ENCODE results near the gene KATNAL2.

The KATNAL2 gene

GRCh38 chr18:47109720-47110119 is 192.3 kb downstream of the KATNAL2 start:
- Histone ChIP-seq H3K27me3 (ENCODE audit: control insufficient read depth, insufficient read depth, low read length, poor library complexity, severe bottlenecking) (no peaks in the 10 kb centered on the region), H3K4me1 (ENCODE audit: control insufficient read depth, insufficient read depth, low read length) (peaks cover 17% of the 10 kb centered on the region), H3K27ac (ENCODE audit: insufficient read depth, low read depth, low read length, poor library complexity, severe bottlenecking) (no peak overlapping the region), H3K4me3 (ENCODE audit: insufficient read depth, low read depth, low read length) (no peak overlapping the region), H3K36me3 (ENCODE audit: control insufficient read depth, insufficient read depth, low read length) (peaks cover 11% of the 10 kb centered on the region), H3K9me3 (ENCODE audit: control insufficient read depth, low read length) (no peaks in the 10 kb centered on the region)
- 64 to 83% methylated on average over 1 of the region's 1 CpG for WGBS, 2 experiments

GRCh38 chr18:47110492-47111274 is 193.3 kb downstream of the KATNAL2 start:
- Histone ChIP-seq H3K27ac (ENCODE audit: insufficient read depth, low read depth, low read length, poor library complexity, severe bottlenecking) (no peak overlapping the region), H3K4me3 (ENCODE audit: insufficient read depth, low read depth, low read length) (no peak overlapping the region), H3K36me3 (ENCODE audit: control insufficient read depth, insufficient read depth, low read length) (peaks cover 11% of the 10 kb centered on the region), H3K27me3 (ENCODE audit: control insufficient read depth, insufficient read depth, low read length, poor library complexity, severe bottlenecking) (no peaks in the 10 kb centered on the region), H3K4me1 (ENCODE audit: control insufficient read depth, insufficient read depth, low read length) (peaks cover 17% of the 10 kb centered on the region), H3K9me3 (ENCODE audit: control insufficient read depth, low read length) (no peaks in the 10 kb centered on the region)
- WGBS, 2 experiments, result 78 to 87% methylated on average over 5 to 6 of the region's 6 CpGs

GRCh38 chr18:47113796-47114540 is 196.6 kb downstream of the KATNAL2 start:
- Histone ChIP-seq H3K27ac (ENCODE audit: insufficient read depth, low read depth, low read length, poor library complexity, severe bottlenecking) (no peak overlapping the region), H3K36me3 (ENCODE audit: control insufficient read depth, insufficient read depth, low read length) (peaks cover 6% of the 10 kb centered on the region)

GRCh38 chr18:47115205-47115604 is 197.8 kb downstream of the KATNAL2 start:
- Histone ChIP-seq H3K4me3 (ENCODE audit: insufficient read depth, low read depth, low read length) (no peak overlapping the region), H3K9me3 (ENCODE audit: control insufficient read depth, low read length) (no peaks in the 10 kb centered on the region), H3K4me1 (ENCODE audit: control insufficient read depth, insufficient read depth, low read length) (peaks cover 11% of the 10 kb centered on the region), H3K36me3 (ENCODE audit: control insufficient read depth, insufficient read depth, low read length) (peaks cover 11% of the 10 kb centered on the region), H3K27me3 (ENCODE audit: control insufficient read depth, insufficient read depth, low read length, poor library complexity, severe bottlenecking) (no peaks in the 10 kb centered on the region), H3K27ac (ENCODE audit: insufficient read depth, low read depth, low read length, poor library complexity, severe bottlenecking) (no peak overlapping the region)
- WGBS, 2 experiments, result 84 to 88% methylated on average over 2 of the region's 2 CpGs

More at GRCh38 chr18:47113796-47114540, 196.6 kb downstream of the KATNAL2 start:
- Histone ChIP-seq H3K9me3 (ENCODE audit: control insufficient read depth, low read length) (no peaks in the 10 kb centered on the region), H3K4me3 (ENCODE audit: insufficient read depth, low read depth, low read length) (no peak overlapping the region), H3K4me1 (ENCODE audit: control insufficient read depth, insufficient read depth, low read length) (peaks cover 11% of the 10 kb centered on the region), H3K27me3 (ENCODE audit: control insufficient read depth, insufficient read depth, low read length, poor library complexity, severe bottlenecking) (no peaks in the 10 kb centered on the region)
- 64 to 86% methylated on average over 2 of the region's 2 CpGs for WGBS, 2 experiments

- no peak overlapping the region for H3K27ac ChIP-seq (ENCODE audit: insufficient read depth, low read depth, low read length, poor library complexity, severe bottlenecking)
- peaks cover 6% of the 10 kb centered on the region for H3K4me1 ChIP-seq (ENCODE audit: control insufficient read depth, insufficient read depth, low read length)
- 98 to 100% methylated on average over 2 of the region's 2 CpGs for WGBS, 2 experiments
- no peak overlapping the region for H3K4me3 ChIP-seq (ENCODE audit: insufficient read depth, low read depth, low read length)
- no peaks in the 10 kb centered on the region for H3K9me3 ChIP-seq (ENCODE audit: control insufficient read depth, low read length)
- peaks cover 5% of the 10 kb centered on the region for H3K36me3 ChIP-seq (ENCODE audit: control insufficient read depth, insufficient read depth, low read length)
- no peaks in the 10 kb centered on the region for H3K27me3 ChIP-seq (ENCODE audit: control insufficient read depth, insufficient read depth, low read length, poor library complexity, severe bottlenecking)
These were observed 201.6 kb downstream of the KATNAL2 start for GRCh38 chr18:47118981-47119380.

GRCh38 chr18:47120428-47120827 is 203.0 kb downstream of the KATNAL2 start:
- Histone ChIP-seq H3K9me3 (ENCODE audit: control insufficient read depth, low read length) (no peaks in the 10 kb centered on the region), H3K4me1 (ENCODE audit: control insufficient read depth, insufficient read depth, low read length) (no peaks in the 10 kb centered on the region), H3K36me3 (ENCODE audit: control insufficient read depth, insufficient read depth, low read length) (peaks cover 5% of the 10 kb centered on the region), H3K4me3 (ENCODE audit: insufficient read depth, low read depth, low read length) (no peak overlapping the region), H3K27ac (ENCODE audit: insufficient read depth, low read depth, low read length, poor library complexity, severe bottlenecking) (no peak overlapping the region), H3K27me3 (ENCODE audit: control insufficient read depth, insufficient read depth, low read length, poor library complexity, severe bottlenecking) (no peaks in the 10 kb centered on the region)
- 99 to 100% methylated on average over 3 to 4 of the region's 4 CpGs for WGBS, 2 experiments

GRCh38 chr18:47121146-47121545 is 203.7 kb downstream of the KATNAL2 start:
- Histone ChIP-seq H3K4me3 (ENCODE audit: insufficient read depth, low read depth, low read length) (no peak overlapping the region), H3K4me1 (ENCODE audit: control insufficient read depth, insufficient read depth, low read length) (no peaks in the 10 kb centered on the region), H3K27me3 (ENCODE audit: control insufficient read depth, insufficient read depth, low read length, poor library complexity, severe bottlenecking) (no peaks in the 10 kb centered on the region), H3K9me3 (ENCODE audit: control insufficient read depth, low read length) (no peaks in the 10 kb centered on the region), H3K27ac (ENCODE audit: insufficient read depth, low read depth, low read length, poor library complexity, severe bottlenecking) (no peak overlapping the region), H3K36me3 (ENCODE audit: control insufficient read depth, insufficient read depth, low read length) (peaks cover 5% of the 10 kb centered on the region)
- 91 to 98% methylated on average over 3 of the region's 3 CpGs for WGBS, 2 experiments

GRCh38 chr18:47141289-47141688 is 223.9 kb downstream of the KATNAL2 start:
- Histone ChIP-seq H3K4me1 (ENCODE audit: control insufficient read depth, insufficient read depth, low read length) (no peaks in the 10 kb centered on the region), H3K9me3 (ENCODE audit: control insufficient read depth, low read length) (no peaks in the 10 kb centered on the region), H3K36me3 (ENCODE audit: control insufficient read depth, insufficient read depth, low read length) (no peaks in the 10 kb centered on the region), H3K4me3 (ENCODE audit: insufficient read depth, low read depth, low read length) (no peak overlapping the region), H3K27me3 (ENCODE audit: control insufficient read depth, insufficient read depth, low read length, poor library complexity, severe bottlenecking) (no peaks in the 10 kb centered on the region), H3K27ac (ENCODE audit: insufficient read depth, low read depth, low read length, poor library complexity, severe bottlenecking) (no peak overlapping the region)

GRCh38 chr18:47143153-47143552 is 225.8 kb downstream of the KATNAL2 start:
- no peak overlapping the region for H3K4me3 ChIP-seq (ENCODE audit: insufficient read depth, low read depth, low read length)
- no peaks in the 10 kb centered on the region for H3K36me3 ChIP-seq (ENCODE audit: control insufficient read depth, insufficient read depth, low read length)
- H3K9me3 ChIP-seq (ENCODE audit: control insufficient read depth, low read length), result no peaks in the 10 kb centered on the region
- no peaks in the 10 kb centered on the region for H3K27me3 ChIP-seq (ENCODE audit: control insufficient read depth, insufficient read depth, low read length, poor library complexity, severe bottlenecking)
- 95 to 100% methylated on average over 5 of the region's 5 CpGs for WGBS, 2 experiments
- H3K27ac ChIP-seq (ENCODE audit: insufficient read depth, low read depth, low read length, poor library complexity, severe bottlenecking), result no peak overlapping the region
- no peaks in the 10 kb centered on the region for H3K4me1 ChIP-seq (ENCODE audit: control insufficient read depth, insufficient read depth, low read length)

GRCh38 chr18:47143899-47144485 is 226.6 kb downstream of the KATNAL2 start:
- no peaks in the 10 kb centered on the region for H3K27me3 ChIP-seq (ENCODE audit: control insufficient read depth, insufficient read depth, low read length, poor library complexity, severe bottlenecking)
- 94 to 95% methylated on average over 4 of the region's 4 CpGs for WGBS, 2 experiments
- no peaks in the 10 kb centered on the region for H3K4me1 ChIP-seq (ENCODE audit: control insufficient read depth, insufficient read depth, low read length)

More at GRCh38 chr18:47143899-47144485, 226.6 kb downstream of the KATNAL2 start:
- Histone ChIP-seq H3K36me3 (ENCODE audit: control insufficient read depth, insufficient read depth, low read length) (no peaks in the 10 kb centered on the region), H3K9me3 (ENCODE audit: control insufficient read depth, low read length) (no peaks in the 10 kb centered on the region), H3K4me3 (ENCODE audit: insufficient read depth, low read depth, low read length) (no peak overlapping the region), H3K27ac (ENCODE audit: insufficient read depth, low read depth, low read length, poor library complexity, severe bottlenecking) (no peak overlapping the region)

Measured in ectodermal cell (in vitro differentiated cells).